Tibial nerve (tissue), 4 donors: ENCODE data around the gene EXOC3L2. TPM values are rescaled to one million over a fixed set of nuclear protein-coding genes. Genes with fewer than 3 reads are reported as not detected.

Experiments used
- DNase-seq, 2 donors: peaks; one replicate each; pipeline ENCODE4 v3.0.0-alpha.2; 2019; ENCODE audit warnings: low spot score in 2 of 2
- H3K27ac ChIP-seq, 4 donors: fragments of 200-600 bp; sonication (generic) in 3 of 4; one replicate each; pipeline ENCODE4 v1.5.1; 2017 to 2019; ENCODE audit warnings: mild to moderate bottlenecking in 1 of 4
- H3K27me3 ChIP-seq, 2 donors: fragments of 200-600 bp; sonication (generic) in 1 of 2; one replicate each; pipeline versions ENCODE4 v1.5.1 to v1.6.0; 2017 to 2019
- H3K36me3 ChIP-seq, 3 donors: fragments of 200-600 bp; sonication (generic); one replicate each; pipeline ENCODE4 v1.5.1; 2018 to 2019
- H3K4me1 ChIP-seq, 4 donors: fragments of 200-600 bp; sonication (generic) in 3 of 4; one replicate each; pipeline ENCODE4 v1.5.1; 2017 to 2019
- H3K4me3 ChIP-seq, 4 donors: fragments of 200-600 bp; sonication (generic) in 3 of 4; one replicate each; pipeline ENCODE4 v1.5.1; 2017 to 2019; ENCODE audit warnings: mild to moderate bottlenecking in 1 of 4, moderate library complexity in 1 of 4
- H3K9me3 ChIP-seq, 4 donors: fragments of 200-600 bp; sonication (generic) in 3 of 4; one replicate each; pipeline ENCODE4 v1.5.1; 2017 to 2019
- CTCF ChIP-seq, 5 experiments: fragments of 200-600 bp in 3 of 5; fragments of 450-650 bp in 2 of 5; sonication (generic) in 3 of 5; IDR thresholded peaks; one replicate each; pipeline ENCODE4 v1.5.1; 2016 to 2019; ENCODE audit warnings: antibody characterized with exemption in 5 of 5, mild to moderate bottlenecking in 3 of 5, moderate library complexity in 2 of 5
- EP300 ChIP-seq, 2 donors: sonication (generic); formaldehyde crosslinking; IDR thresholded peaks; one replicate each; pipeline ENCODE4 v1.6.1; 2017; ENCODE audit warnings: antibody characterized with exemption in 2 of 2, mild to moderate bottlenecking in 1 of 2
- POLR2A ChIP-seq, 2 donors: fragments of 450-650 bp; IDR thresholded peaks; one replicate each; pipeline ENCODE4 v1.6.1; 2017; ENCODE audit warnings: antibody characterized with exemption in 2 of 2, mild to moderate bottlenecking in 2 of 2, moderate library complexity in 2 of 2
- WGBS, 2 donors: methylation state at CpG; one replicate each; pipeline ENCODE4 v1.1.5; 2018; 5-methylcytosine and 5-hydroxymethylcytosine counted together
- total RNA-seq, 4 donors: library from RNA; depleted of rRNA; stranded (reverse); fragments of >200 nt; gene quantifications; one replicate each; pipeline ENCODE4 v1.1.0, GENCODE V29; 2016

EXOC3L2 gene
- total RNA-seq, 4 donors from 2014 or later: 0.63 to 3.7 (median 2.3) TPM

- TF ChIP-seq EP300 (IDR thresholded peaks at IDR 0.05): no peak
- no peak for TF ChIP-seq CTCF (IDR thresholded peaks at IDR 0.05)
- no peak for TF ChIP-seq POLR2A (IDR thresholded peaks at IDR 0.05)
- no peak overlapping the region for H3K4me3 ChIP-seq
- 94 to 95% methylated on average over 12 of the region's 12 CpGs for WGBS, 2 donors
- H3K27me3 ChIP-seq: no peaks in the 10 kb centered on the region
- no peaks in the 10 kb centered on the region for H3K4me1 ChIP-seq
- H3K27ac ChIP-seq: no peak overlapping the region
- H3K36me3 ChIP-seq: peaks cover 0 to 88% (median 0%) of the 10 kb centered on the region in 3 donors
- no peaks in the 10 kb centered on the region for H3K9me3 ChIP-seq
- no peak for DNase-seq
Measured at GRCh38 chr19:45267296-45267695, 22.1 kb upstream of the EXOC3L2 start.

- no peaks in the 10 kb centered on the region for H3K4me1 ChIP-seq
- H3K36me3 ChIP-seq: peaks cover 0 to 83% (median 0%) of the 10 kb centered on the region in 3 donors
- no peak overlapping the region for H3K4me3 ChIP-seq
- H3K27me3 ChIP-seq: no peaks in the 10 kb centered on the region
- WGBS, 2 donors: 89 to 90% methylated on average over 5 of the region's 5 CpGs
- TF ChIP-seq POLR2A (IDR thresholded peaks at IDR 0.05): no peak
- TF ChIP-seq EP300 (IDR thresholded peaks at IDR 0.05): no peak
- TF ChIP-seq CTCF (IDR thresholded peaks at IDR 0.05): no peak
- no peak overlapping the region for H3K27ac ChIP-seq
- DNase-seq: no peak
- H3K9me3 ChIP-seq: no peaks in the 10 kb centered on the region
Measured at GRCh38 chr19:45265375-45265774, 20.2 kb upstream of the EXOC3L2 start.

GRCh38 chr19:45264781-45265317 is 19.6 kb upstream of the EXOC3L2 start:
- H3K36me3 ChIP-seq: peaks cover 0 to 78% (median 0%) of the 10 kb centered on the region in 3 donors
- H3K27me3 ChIP-seq: no peaks in the 10 kb centered on the region
- no peaks in the 10 kb centered on the region for H3K9me3 ChIP-seq
- no peak for DNase-seq
- WGBS, 2 donors: 86 to 89% methylated on average over 19 of the region's 19 CpGs
- TF ChIP-seq EP300 (IDR thresholded peaks at IDR 0.05): no peak
- no peak for TF ChIP-seq CTCF (IDR thresholded peaks at IDR 0.05)
- TF ChIP-seq POLR2A (IDR thresholded peaks at IDR 0.05): no peak
- H3K27ac ChIP-seq: no peak overlapping the region
- no peaks in the 10 kb centered on the region for H3K4me1 ChIP-seq
- no peak overlapping the region for H3K4me3 ChIP-seq

GRCh38 chr19:45263013-45263412 is 17.8 kb upstream of the EXOC3L2 start:
- Histone ChIP-seq H3K27me3 (no peaks in the 10 kb centered on the region), H3K9me3 (no peaks in the 10 kb centered on the region), H3K4me3 (no peak overlapping the region), H3K36me3 (peaks cover 0 to 74% (median 0%) of the 10 kb centered on the region in 3 donors), H3K27ac (no peak overlapping the region), H3K4me1 (no peaks in the 10 kb centered on the region)
- no peak for TF ChIP-seq CTCF (IDR thresholded peaks at IDR 0.05)
- TF ChIP-seq EP300 (IDR thresholded peaks at IDR 0.05): no peak
- no peak for TF ChIP-seq POLR2A (IDR thresholded peaks at IDR 0.05)
- no peak for DNase-seq
- WGBS, 2 donors: 89 to 91% methylated on average over 11 of the region's 11 CpGs

GRCh38 chr19:45262570-45262969 is 17.4 kb upstream of the EXOC3L2 start:
- H3K4me3 ChIP-seq: no peak overlapping the region
- WGBS, 2 donors: 79 to 90% methylated on average over 6 of the region's 6 CpGs
- H3K27ac ChIP-seq: no peak overlapping the region
- no peaks in the 10 kb centered on the region for H3K9me3 ChIP-seq
- no peaks in the 10 kb centered on the region for H3K27me3 ChIP-seq
- no peak for DNase-seq
- H3K4me1 ChIP-seq: no peaks in the 10 kb centered on the region
- H3K36me3 ChIP-seq: peaks cover 0 to 70% (median 0%) of the 10 kb centered on the region in 3 donors
- TF ChIP-seq CTCF (IDR thresholded peaks at IDR 0.05) (no peak), POLR2A (IDR thresholded peaks at IDR 0.05) (no peak), EP300 (IDR thresholded peaks at IDR 0.05) (no peak)
